HS-5 (cell line): ENCODE results near the gene GNA15.
A peak's percentile ranks its signal among the peaks of the same experiment; 100 is the strongest.

Experiments
- DNase-seq: peaks from one replicate; pipeline ENCODE4 v3.0.0-alpha.2; 2012; ENCODE audit warnings: low read depth

Gene GNA15

DNA sequence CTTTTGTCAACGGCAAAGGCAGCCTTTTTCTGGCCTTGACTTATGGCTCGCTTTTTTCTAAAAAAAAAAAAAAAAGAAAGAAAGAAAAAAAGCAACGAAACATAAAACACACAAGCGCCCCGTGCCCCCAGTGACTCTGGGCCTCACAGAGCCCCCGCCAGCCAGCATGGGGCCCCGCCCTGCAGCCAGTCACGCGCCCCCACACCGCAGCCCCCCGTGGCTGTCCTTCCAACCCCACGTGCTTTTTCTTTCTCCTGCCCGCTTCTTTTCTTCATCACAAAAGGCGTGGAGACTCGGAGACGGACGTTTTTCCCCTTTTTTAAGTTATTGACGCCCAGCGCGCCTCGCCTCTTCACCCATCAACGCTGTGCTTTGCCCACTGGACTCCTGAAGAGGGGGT, 14.4 kb upstream of the GNA15 start:
- DNase-seq, result no peak

GRCh38 chr19:3121821-3122511, 13.9 kb upstream of the GNA15 start:
- no peak for DNase-seq

- no peak for DNase-seq
Measured at GRCh38 chr19:3122512-3122870, 13.3 kb upstream of the GNA15 start.

- no peak for DNase-seq
Measured at GRCh38 chr19:3123088-3123721, 12.6 kb upstream of the GNA15 start.

DNA sequence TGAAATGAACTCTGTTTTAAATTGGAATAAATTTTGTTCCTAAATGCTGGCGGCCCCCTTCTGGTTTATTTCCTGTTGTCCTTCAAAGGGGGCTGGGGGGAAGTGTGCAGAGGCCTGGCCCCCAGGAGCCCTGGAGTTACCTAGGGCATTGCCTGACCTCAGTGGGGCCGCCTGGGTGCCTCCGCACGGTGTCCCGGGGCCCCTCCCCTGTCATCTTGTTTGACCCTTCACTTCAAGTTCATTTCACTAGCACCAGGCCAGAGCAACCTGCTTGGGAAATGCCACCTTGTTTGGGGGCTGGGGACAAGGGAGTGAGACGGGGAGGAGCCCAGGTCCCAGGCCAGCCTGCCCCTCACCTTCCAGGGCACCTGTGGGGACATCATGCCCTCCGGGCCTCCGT, 11.9 kb upstream of the GNA15 start:
- DNase-seq, result no peak

DNA sequence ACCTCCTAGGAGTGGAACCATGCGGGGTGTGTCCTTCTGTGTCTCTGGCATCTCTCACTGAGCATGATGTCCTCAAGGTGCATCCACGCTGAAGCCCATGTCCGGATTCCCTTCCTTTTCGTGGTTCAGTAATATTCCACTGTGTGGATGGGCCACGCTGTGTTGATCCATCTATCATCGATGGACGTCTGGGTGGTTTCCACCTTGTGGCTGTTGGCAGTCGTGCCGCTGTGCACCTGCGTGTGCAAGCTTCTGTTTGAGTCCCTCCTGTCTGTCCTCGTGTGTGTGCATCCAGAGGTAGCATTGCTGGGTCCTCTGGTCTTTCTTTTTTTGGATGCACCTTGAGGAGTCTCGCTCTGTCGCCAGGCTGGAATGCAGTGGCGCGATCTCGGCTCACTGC, 11.2 kb upstream of the GNA15 start:
- no peak for DNase-seq

DNA sequence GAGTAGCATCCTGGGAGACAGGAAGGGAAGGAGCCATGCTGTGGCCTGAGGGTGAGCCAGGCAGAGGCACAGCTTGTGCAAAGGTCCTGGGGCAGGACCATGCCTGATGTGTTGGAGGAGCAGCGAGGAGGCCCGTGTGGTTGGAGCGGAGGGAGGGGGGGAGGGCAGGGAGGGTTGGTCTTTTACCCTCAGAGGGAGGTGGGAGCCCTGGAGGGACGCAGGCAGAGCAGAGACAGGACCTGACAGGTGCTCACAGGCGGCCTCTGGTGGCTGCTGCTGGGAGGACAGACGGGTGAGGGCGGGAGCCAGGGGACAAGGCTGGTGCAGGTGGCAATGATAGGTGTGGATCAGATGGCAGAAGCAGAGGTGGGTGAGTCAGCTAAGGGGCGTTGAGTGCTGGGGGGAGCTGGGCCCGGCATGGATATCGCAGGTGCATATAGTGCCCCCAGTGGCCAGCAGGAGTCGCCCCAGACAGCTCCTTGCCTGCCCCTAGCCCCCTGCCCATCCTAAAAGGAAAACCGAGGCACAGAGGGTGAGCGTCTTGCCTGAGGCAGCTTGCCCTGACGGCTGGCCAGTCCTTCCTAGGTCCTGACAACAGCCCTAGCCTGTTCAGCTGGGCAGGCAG, 9.8 kb upstream of the GNA15 start:
- no peak for DNase-seq

DNA sequence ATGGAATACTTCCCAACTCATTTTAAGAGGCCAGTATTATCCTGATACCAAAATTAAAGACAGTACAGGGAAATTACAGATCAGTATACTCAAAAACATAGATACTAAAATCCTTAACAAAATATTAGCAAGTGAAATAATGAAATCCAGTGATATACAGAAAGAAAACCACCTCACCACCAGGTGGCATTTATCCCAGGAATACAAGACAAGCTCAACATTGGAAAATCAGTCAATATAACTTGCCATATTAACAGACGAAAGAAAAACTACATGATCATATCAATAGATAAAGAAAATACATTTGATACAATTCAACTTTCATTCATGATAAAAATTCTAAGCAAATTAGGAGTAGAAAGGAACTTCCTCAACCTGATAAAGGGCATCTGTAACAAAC, 6.7 kb upstream of the GNA15 start:
- peak; percentile 43 for DNase-seq

- DNase-seq, result no peak
Measured at GRCh38 chr19:3131168-3131567, 4.7 kb upstream of the GNA15 start.

- DNase-seq, result no peak
Measured at GRCh38 chr19:3132971-3133792, 2.7 kb upstream of the GNA15 start.

DNA sequence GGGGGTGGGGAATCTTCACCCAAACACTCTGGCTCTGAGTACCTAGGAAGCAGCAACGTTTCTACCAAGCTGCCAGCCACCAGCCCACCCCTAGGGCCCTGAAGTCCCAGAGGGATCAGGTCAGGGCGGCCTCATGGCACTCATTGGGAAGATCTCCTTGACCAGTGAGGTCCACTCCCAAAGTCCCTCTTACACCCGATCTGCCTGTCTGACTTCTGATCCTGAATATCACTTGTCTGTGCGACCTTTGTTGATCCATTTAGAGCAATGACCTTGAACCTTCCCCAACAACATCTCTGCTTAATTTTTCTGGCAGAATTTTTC, 2.1 kb upstream of the GNA15 start:
- no peak for DNase-seq

DNA sequence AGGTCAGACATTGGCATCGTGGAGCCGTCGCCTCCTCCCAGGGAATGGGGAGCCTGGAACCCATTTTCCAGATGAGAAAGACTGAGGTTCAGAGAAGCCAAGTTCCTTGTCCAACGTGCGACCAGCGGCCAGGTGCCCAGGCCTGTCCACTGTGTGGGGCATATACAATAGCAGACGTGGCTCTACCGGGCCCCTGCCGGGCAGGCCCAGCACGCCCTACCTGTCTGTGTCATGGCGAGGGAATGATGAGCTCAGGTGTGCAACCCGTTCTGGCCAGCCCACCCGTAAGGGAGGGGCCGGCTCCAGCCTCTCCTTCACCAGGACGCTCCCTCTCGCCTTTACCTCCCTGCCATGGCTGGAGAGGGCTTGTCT, 837 bp downstream of the GNA15 start:
- DNase-seq, result no peak

DNA sequence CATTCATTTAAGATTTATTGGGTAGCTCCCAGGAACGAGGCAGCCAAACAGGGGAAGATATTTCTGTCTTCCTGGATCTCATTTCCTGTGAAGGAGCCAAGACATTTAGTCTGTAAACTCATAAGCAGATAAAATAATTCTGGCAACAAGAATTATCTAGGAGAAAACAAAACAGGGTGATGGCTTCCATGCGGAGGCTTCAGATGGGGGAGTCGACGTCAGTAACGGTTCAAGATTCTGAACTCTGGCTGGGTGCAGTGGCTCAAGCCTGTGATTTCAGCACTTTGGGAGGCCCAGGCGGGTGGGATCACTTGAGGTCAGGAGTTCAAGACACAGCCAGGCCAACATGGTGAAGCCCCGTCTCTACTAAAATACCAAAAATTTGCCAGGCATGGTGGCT, 1.3 kb downstream of the GNA15 start:
- no peak for DNase-seq

- DNase-seq, result no peak
Measured at GRCh38 chr19:3138268-3138667, 2.4 kb downstream of the GNA15 start.

GRCh38 chr19:3140667-3141038, 4.8 kb downstream of the GNA15 start:
- DNase-seq, result no peak

- DNase-seq, result peak; percentile 99
Measured at GRCh38 chr19:3142292-3142670, 6.4 kb downstream of the GNA15 start.

- no peak for DNase-seq
Measured at GRCh38 chr19:3142781-3143337, 7.0 kb downstream of the GNA15 start.

- no peak for DNase-seq
Measured at GRCh38 chr19:3145909-3146676, 10.3 kb downstream of the GNA15 start.

GRCh38 chr19:3146677-3147100, 10.9 kb downstream of the GNA15 start:
- DNase-seq, result no peak

DNA sequence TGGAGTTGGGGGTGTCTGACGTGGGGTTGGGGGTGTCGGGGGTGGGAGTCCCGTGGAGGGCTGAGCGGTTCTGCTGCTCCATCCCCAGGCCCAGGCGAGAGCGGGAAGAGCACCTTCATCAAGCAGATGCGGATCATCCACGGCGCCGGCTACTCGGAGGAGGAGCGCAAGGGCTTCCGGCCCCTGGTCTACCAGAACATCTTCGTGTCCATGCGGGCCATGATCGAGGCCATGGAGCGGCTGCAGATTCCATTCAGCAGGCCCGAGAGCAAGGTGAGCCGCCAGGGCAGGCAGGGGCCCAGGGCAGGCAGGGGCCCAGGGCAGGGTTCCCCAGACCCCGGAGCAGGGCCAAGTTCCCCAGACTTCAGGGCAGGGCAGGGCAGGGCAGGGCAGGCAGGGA, 12.7 kb downstream of the GNA15 start:
- no peak for DNase-seq

GRCh38 chr19:3149089-3149488, 13.3 kb downstream of the GNA15 start:
- no peak for DNase-seq
